ENCODE data around the gene ARPC1A. TPM values are rescaled to one million over a fixed set of nuclear protein-coding genes. Genes with fewer than 3 reads are reported as not detected.

The ARPC1A gene
- total RNA-seq, 1 donor from 2014 or later, result 198 TPM

DNA sequence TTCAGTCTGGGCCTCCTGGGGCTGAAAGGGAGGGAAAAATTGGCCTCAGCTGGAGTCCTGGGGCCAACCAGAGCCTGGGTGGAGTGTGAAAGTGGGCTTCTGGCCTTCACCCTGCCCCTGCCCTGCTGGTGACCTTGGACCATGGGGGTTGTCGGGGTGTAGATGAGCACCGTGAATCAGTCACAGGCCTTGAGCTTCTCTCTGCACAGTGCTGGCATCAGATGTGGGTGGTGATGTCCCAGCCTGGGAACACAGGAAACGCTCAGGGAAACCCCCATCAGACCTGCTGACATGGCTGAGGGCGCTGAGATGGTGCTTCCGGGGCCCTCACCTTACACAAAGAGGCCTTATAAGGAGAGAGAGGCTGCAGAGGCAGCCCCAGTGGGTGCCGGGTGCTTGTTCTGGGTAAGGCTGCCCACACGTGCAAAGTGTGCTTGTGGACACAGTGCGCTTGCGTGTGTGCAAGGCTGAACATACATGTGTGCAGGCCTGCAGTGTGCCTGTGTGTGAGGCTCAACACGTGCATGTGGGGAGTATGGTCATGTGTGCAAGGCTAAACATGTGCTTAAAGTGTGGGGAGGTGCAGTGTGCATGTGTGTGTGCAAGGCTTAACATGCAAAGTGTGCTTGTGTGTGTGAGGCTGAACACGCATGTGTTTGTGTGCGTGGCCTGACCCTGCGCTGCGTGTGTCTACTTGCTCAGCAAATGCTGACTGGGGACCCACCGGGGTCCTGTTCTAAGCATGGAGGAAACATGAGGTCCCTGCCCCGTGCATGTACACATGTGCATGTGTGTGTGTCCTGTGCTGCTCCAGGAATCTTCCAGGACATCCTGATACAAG lies 55.3 kb downstream of the ARPC1A start:
- Histone ChIP-seq H3K27me3 (ENCODE audit: insufficient read depth, low read length) (no peaks in the 10 kb centered on the region), H3K27ac (ENCODE audit: low read depth, low read length) (no peak overlapping the region), H3K4me2 (ENCODE audit: low read length) (peak overlapping the region; percentile 59), H2AFZ (ENCODE audit: low read depth, low read length) (no peak overlapping the region), H3K9ac (ENCODE audit: low read length) (no peak overlapping the region), H3K4me1 (ENCODE audit: insufficient read depth, low read length) (peaks cover 21% of the 10 kb centered on the region), H3K9me3 (ENCODE audit: insufficient read depth, low read depth, low read length) (no peaks in the 10 kb centered on the region), H4K20me1 (ENCODE audit: insufficient read depth, low read length) (peaks cover 79% of the 10 kb centered on the region), H3K36me3 (ENCODE audit: insufficient read depth, low read length) (peaks cover 4% of the 10 kb centered on the region), H3K79me2 (ENCODE audit: insufficient read depth, low read length) (peaks cover 64% of the 10 kb centered on the region), H3K4me3 (ENCODE audit: insufficient read depth, low read depth, low read length) (no peak overlapping the region)
- no peak overlapping the region for H3K4me3 Mint-ChIP-seq (ENCODE audit: unreplicated experiment)
- no peaks in the 10 kb centered on the region for H3K9me3 Mint-ChIP-seq (ENCODE audit: unreplicated experiment)
- TF ChIP-seq, protein P1, sequence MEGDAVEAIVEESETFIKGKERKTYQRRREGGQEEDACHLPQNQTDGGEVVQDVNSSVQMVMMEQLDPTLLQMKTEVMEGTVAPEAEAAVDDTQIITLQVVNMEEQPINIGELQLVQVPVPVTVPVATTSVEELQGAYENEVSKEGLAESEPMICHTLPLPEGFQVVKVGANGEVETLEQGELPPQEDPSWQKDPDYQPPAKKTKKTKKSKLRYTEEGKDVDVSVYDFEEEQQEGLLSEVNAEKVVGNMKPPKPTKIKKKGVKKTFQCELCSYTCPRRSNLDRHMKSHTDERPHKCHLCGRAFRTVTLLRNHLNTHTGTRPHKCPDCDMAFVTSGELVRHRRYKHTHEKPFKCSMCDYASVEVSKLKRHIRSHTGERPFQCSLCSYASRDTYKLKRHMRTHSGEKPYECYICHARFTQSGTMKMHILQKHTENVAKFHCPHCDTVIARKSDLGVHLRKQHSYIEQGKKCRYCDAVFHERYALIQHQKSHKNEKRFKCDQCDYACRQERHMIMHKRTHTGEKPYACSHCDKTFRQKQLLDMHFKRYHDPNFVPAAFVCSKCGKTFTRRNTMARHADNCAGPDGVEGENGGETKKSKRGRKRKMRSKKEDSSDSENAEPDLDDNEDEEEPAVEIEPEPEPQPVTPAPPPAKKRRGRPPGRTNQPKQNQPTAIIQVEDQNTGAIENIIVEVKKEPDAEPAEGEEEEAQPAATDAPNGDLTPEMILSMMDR (IDR thresholded peaks at IDR 0.05; ENCODE audit: insufficient read depth, low read depth, low read length), result no peak
- no peak for TF ChIP-seq EZH2 (IDR thresholded peaks at IDR 0.05; ENCODE audit: insufficient read depth, low read length)
- DNase-seq (ENCODE audit: low read depth), result no peak
- no peak for FAIRE-seq
- peak overlapping the region; percentile 53 for H3K27ac Mint-ChIP-seq (ENCODE audit: unreplicated experiment)
- H3K4me1 Mint-ChIP-seq (ENCODE audit: low read depth, unreplicated experiment), result peaks cover 17% of the 10 kb centered on the region
- H3K27me3 Mint-ChIP-seq (ENCODE audit: low read depth, unreplicated experiment), result no peaks in the 10 kb centered on the region
- H3K36me3 Mint-ChIP-seq (ENCODE audit: low read depth, unreplicated experiment), result peaks cover 9% of the 10 kb centered on the region

DNA sequence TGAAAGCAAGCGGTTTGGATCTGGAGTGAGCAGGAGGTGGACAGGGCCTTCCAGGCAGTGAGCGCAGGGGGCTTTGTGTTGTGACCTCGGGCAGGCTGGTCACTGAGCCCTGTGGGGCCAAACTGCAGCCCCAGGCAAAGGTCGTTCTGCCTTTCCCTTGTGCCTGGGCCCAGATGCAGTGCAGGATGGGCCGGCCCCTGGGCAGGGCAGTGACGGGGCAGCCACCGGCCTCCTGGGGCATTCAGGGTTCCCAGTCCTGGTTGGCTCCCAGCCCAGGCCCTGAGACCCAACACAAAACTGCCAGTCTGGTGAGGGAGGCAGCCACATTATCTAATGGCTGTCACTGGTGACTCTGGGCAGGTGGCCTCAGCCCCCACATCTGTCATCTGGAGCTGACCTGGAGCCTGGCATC lies 56.0 kb downstream of the ARPC1A start:
- Histone ChIP-seq H2AFZ (ENCODE audit: low read depth, low read length) (no peak overlapping the region), H3K9ac (ENCODE audit: low read length) (no peak overlapping the region), H3K27me3 (ENCODE audit: insufficient read depth, low read length) (no peaks in the 10 kb centered on the region), H3K36me3 (ENCODE audit: insufficient read depth, low read length) (peaks cover 5% of the 10 kb centered on the region), H3K4me2 (ENCODE audit: low read length) (no peak overlapping the region), H3K27ac (ENCODE audit: low read depth, low read length) (no peak overlapping the region), H3K9me3 (ENCODE audit: insufficient read depth, low read depth, low read length) (no peaks in the 10 kb centered on the region), H3K79me2 (ENCODE audit: insufficient read depth, low read length) (peaks cover 59% of the 10 kb centered on the region), H4K20me1 (ENCODE audit: insufficient read depth, low read length) (peaks cover 79% of the 10 kb centered on the region), H3K4me3 (ENCODE audit: insufficient read depth, low read depth, low read length) (no peak overlapping the region), H3K4me1 (ENCODE audit: insufficient read depth, low read length) (peaks cover 21% of the 10 kb centered on the region)
- no peaks in the 10 kb centered on the region for H3K27me3 Mint-ChIP-seq (ENCODE audit: low read depth, unreplicated experiment)
- peaks cover 17% of the 10 kb centered on the region for H3K4me1 Mint-ChIP-seq (ENCODE audit: low read depth, unreplicated experiment)
- FAIRE-seq (no peak), DNase-seq (ENCODE audit: low read depth) (no peak)
- H3K27ac Mint-ChIP-seq (ENCODE audit: unreplicated experiment), result no peak overlapping the region
- TF ChIP-seq EZH2 (IDR thresholded peaks at IDR 0.05; ENCODE audit: insufficient read depth, low read length), result no peak
- TF ChIP-seq, protein P1 (IDR thresholded peaks at IDR 0.05; ENCODE audit: insufficient read depth, low read depth, low read length), result no peak
- H3K36me3 Mint-ChIP-seq (ENCODE audit: low read depth, unreplicated experiment), result peaks cover 9% of the 10 kb centered on the region
- H3K4me3 Mint-ChIP-seq (ENCODE audit: unreplicated experiment), result no peak overlapping the region
- H3K9me3 Mint-ChIP-seq (ENCODE audit: unreplicated experiment), result no peaks in the 10 kb centered on the region

DNA sequence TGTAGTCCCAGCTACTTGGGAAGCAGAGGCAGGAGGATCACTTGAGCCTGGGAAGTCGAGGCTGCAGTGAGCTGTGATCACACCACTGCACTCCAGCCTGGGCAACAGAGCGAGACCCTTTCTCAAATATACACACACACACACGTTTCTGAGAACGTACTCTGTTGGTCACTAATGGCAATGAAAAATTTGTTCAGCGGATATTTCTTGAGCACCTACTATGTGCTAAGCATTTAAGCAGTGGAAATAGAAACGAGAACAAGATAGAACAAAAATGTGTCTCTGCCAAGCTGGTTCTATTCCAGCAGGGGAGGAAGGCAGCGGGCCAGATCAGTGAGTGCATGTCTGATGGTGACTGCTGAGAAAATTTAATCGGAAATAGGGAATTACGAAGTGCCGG lies 57.5 kb downstream of the ARPC1A start:
- no peak for FAIRE-seq
- Mint-ChIP-seq H3K4me3 (ENCODE audit: unreplicated experiment) (no peak overlapping the region), H3K27me3 (ENCODE audit: low read depth, unreplicated experiment) (no peaks in the 10 kb centered on the region), H3K27ac (ENCODE audit: unreplicated experiment) (no peak overlapping the region), H3K9me3 (ENCODE audit: unreplicated experiment) (no peaks in the 10 kb centered on the region), H3K36me3 (ENCODE audit: low read depth, unreplicated experiment) (peaks cover 9% of the 10 kb centered on the region), H3K4me1 (ENCODE audit: low read depth, unreplicated experiment) (peaks cover 17% of the 10 kb centered on the region)
- Histone ChIP-seq H2AFZ (ENCODE audit: low read depth, low read length) (no peak overlapping the region), H4K20me1 (ENCODE audit: insufficient read depth, low read length) (peaks cover 71% of the 10 kb centered on the region), H3K4me3 (ENCODE audit: insufficient read depth, low read depth, low read length) (no peak overlapping the region), H3K4me1 (ENCODE audit: insufficient read depth, low read length) (peaks cover 21% of the 10 kb centered on the region), H3K27ac (ENCODE audit: low read depth, low read length) (no peak overlapping the region), H3K27me3 (ENCODE audit: insufficient read depth, low read length) (no peaks in the 10 kb centered on the region), H3K79me2 (ENCODE audit: insufficient read depth, low read length) (peaks cover 51% of the 10 kb centered on the region), H3K9ac (ENCODE audit: low read length) (no peak overlapping the region), H3K4me2 (ENCODE audit: low read length) (no peak overlapping the region), H3K9me3 (ENCODE audit: insufficient read depth, low read depth, low read length) (no peaks in the 10 kb centered on the region), H3K36me3 (ENCODE audit: insufficient read depth, low read length) (peaks cover 7% of the 10 kb centered on the region)
- no peak for TF ChIP-seq EZH2 (IDR thresholded peaks at IDR 0.05; ENCODE audit: insufficient read depth, low read length)
- TF ChIP-seq, protein P1 (IDR thresholded peaks at IDR 0.05; ENCODE audit: insufficient read depth, low read depth, low read length), result no peak
- no peak for DNase-seq (ENCODE audit: low read depth)
